ENCODE data around the gene ZNF561. TPM values are rescaled to one million over a fixed set of nuclear protein-coding genes. Genes with fewer than 3 reads are reported as not detected.
"Not testable (repeated sequence)": the region's sequence is repeated elsewhere in the genome, so short reads cannot be mapped to it uniquely, and the experiment has no call there.

Gene ZNF561
- polyA plus RNA-seq, 3 donors = 49.3 to 62.8 (median 62.5) TPM

DNA sequence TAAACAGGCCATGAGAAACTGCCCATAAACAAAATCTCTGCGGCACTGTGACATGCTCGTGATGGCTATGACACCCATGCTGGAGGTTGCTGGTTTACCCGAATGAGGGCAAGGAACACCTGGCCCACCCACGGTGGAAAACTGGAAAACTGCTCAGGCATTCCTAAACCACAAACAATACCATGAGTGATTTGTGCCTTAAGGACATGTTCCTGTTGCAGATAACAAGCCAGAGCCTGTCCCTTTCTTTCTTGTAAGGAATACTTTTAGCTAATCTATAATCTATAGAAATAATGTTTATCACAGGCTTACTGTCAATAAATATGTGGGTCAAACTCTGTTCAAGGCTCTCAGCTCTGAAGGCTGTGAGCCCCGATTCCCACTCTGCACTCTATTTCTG lies 12.1 kb downstream of the ZNF561 start:
- no peak for DNase-seq (ENCODE audit: extremely low read depth in 1 of 11, low read depth in 9 of 11, low spot score in 4 of 11)

DNA sequence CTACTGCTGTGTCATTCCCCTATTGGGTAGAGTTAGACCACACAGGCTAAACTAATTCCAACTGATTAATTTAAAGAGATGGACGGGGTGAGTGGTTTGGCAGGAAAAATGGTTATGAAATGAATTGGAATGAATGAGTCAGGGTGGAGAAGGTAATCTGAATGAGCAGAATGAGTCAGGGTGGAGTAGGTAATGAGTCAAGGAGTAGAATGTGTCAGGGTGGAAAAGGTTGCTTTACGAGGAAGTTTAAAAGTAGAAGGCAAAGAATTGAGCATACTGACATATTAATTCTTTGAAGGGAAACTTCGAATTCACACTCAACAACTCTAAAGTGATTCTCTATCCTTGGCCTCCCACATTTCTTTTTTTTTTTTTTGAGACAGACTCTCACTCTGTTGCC lies 24.0 kb downstream of the ZNF561 start:
- no peak for DNase-seq (ENCODE audit: extremely low read depth in 1 of 11, low read depth in 9 of 11, low spot score in 4 of 11)

DNA sequence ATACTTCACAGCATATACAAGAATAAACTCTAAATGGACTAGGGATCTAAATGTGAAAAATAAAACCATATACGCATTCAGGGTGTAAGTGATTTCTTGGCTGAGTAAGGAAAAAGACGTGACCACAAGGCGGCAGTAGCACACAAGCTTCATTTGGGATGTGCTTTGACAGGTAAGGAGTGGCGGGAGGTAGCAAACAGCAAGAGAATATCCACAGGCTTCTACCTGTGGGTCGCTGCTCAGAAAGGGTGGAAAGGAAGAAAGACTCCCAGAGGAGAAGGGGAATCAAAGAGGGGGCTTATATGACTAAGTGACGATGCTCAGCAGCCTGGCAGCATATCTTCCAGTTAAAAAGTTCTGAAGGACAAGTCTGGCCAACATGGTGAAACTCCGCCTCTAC lies 34.3 kb downstream of the ZNF561 start:
- DNase-seq (ENCODE audit: extremely low read depth in 1 of 11, low read depth in 9 of 11, low spot score in 4 of 11) = peak in 10 of 11 donors; percentile 34 to 52 (median 44)

DNA sequence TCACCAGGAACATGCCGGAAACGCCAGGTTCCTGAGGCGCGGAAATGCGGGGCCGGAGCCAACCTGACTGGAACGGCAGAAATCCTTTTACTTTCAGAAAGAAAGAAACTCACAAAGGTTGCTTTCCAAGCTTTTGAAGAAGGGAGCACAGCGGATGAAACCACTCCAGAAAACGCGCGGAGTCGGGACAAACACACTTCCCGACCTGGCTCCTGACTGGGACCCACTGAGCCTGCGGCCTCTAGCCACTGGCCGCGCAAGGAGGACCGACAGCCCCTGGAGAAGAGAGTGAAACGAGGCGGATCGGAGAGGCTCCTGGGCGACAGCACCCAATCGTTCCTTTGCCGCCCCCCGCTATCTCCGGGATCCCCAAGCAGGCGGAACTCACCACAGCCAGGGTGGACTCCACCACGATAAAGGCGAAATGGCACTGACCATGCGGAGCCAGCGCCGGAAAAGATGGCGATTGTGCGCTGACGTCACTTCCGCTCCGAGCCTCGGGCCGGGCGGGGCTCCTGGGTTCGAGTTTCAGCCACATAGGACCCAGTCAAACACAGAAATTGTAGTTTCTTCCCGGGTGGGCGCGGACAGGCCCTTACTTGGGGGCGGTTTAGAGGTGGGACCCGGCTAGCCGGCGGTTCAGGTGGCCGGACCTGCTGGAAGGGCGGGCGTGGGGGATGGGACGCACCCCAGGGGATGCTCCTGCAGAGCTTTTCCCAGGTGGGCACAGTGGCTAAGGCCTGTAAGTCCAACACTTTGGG lies 36.8 kb downstream of the ZNF561 start, which contains the start of gene ZNF121:
Gene ZNF121 (minus strand): TSS at position 432 of the 761 bp plus-strand sequence. CDS start 16,407 bp downstream, outside the sequence.
- DNase-seq (ENCODE audit: extremely low read depth in 1 of 11, low read depth in 9 of 11, low spot score in 4 of 11) = peak; percentile 75 to 91 (median 87)

DNA sequence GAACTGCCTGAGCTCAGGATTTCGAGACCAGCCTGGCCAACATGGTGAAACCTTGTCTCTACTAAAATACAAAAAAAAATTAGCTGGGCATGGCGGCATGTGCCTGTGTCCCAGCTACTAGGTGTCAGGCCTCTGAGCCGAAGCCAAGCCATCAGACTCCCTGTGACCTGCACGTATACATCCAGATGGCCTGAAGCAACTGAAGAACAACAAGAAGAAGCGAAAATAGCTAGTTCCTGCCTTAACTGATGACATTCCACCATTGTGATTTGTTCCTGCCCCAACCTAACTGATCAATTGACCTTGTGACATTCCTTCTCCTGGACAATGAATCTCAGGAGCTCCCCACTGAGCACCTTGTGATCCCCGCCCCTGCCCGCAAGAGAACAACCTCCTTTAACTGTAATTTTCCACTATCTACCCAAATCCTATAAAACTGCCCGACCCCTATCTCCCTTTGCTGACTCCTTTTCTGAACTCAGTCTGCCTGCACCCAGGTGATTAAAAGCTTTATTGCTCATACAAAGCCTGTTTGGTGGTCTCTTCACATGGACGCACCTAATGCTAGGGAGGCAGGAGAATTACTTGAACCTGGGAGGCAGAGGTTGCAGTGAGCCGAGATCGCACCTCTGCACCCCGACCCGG lies 38.8 kb downstream of the ZNF561 start:
- not testable (repeated sequence) for DNase-seq (ENCODE audit: extremely low read depth in 1 of 11, low read depth in 9 of 11, low spot score in 4 of 11)

DNA sequence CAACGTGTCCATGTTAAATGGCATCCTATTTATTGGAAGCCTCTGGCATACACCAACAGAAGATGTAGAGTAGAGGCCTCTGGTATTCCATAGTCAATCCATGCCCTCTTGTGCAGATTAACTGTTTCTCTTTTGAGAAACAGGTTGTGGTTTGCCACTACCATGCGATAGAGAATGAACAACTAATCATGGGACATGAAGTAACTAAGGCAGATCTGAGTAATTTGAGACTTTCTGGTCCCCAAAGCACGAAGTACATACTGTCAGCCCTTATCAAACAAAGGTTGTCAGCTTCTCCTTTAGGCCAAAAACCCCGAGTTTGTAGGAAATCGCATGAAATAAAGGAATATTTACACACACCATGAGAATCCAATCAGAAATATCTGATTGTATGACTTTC lies 40.3 kb downstream of the ZNF561 start:
- no peak for DNase-seq (ENCODE audit: extremely low read depth in 1 of 11, low read depth in 9 of 11, low spot score in 4 of 11)

DNA sequence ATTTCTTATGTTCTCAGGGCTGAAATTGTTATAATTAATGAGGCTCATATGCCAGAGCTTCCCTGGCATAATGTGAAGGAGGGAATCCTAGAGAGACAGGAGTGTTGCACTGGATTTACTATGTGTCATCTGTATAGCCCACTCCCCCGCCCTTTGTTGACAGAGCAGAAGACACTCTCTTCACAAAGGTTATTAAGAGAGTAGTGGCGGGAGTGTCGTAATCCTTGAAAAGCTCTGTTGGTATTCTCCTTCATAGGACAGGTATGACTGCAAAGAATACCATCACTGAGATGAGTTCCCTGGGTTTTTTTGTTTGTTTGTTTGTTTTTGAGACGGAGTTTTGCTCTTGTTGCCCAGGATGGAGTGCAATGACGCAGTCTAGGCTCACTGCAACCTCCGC lies 50.8 kb downstream of the ZNF561 start:
- DNase-seq (ENCODE audit: extremely low read depth in 1 of 11, low read depth in 9 of 11, low spot score in 4 of 11) = no peak

DNA sequence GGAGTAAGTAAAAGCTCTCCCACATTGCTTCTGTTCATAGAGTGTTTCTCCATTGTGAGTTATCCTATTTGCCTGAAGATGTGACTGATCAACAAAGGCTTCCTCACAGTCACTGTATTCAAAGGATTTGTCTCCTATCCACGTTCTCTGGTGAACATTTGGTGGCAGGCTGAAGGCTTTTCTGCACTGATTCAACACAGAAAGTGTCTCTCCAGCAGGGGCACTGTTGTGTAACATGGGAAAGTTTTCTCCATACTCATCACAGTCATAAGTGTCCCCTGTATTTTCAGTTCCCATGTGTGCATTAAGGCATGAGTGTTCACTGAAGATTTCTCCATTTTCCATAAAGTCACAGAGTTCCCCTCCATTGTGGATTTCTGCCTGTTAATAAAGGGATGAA lies 54.3 kb downstream of the ZNF561 start:
- no peak for DNase-seq (ENCODE audit: extremely low read depth in 1 of 11, low read depth in 9 of 11, low spot score in 4 of 11)

DNA sequence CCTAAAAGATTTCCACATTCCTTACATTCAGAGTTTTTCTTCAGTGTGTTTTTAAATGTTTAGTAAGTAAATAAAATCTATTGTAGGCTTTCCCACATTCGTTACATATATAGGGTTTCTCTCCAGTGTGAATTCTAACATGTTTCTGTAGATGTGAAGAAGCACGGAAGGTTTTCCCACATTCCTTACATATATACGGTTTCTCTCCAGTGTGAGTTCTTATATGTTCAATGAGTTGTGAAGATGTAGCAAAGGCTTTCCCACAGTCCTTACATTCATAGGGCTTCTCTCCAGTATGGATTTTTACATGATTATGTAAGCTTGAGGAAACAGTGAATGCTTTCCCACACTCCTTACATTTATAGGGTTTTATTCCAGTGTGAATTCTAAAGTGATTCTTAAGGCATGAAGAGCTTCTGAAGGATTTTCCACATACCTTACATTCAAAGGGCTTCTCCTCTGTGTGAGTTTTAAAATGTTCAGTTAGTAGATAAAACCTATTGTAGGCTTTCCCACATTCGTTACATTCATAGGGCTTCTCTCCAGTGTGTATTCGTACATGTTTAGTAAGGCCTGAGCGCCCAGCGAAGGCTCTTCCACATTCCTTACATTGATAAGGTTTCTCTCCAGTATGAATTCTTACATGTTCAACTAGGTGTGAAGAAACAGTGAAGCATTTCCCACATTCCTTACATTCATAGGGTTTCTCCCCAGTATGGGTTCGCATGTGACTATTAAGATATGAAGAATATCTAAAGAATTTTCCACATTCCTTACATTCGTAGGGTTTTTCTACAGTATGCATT lies 54.9 kb downstream of the ZNF561 start:
- no peak for DNase-seq (ENCODE audit: extremely low read depth in 1 of 11, low read depth in 9 of 11, low spot score in 4 of 11)

Other genes starting within 250 kb of the ZNF561 start
- gene ZNF266, start 185.7 kb downstream of the ZNF561 start, polyA plus RNA-seq (ENCODE audit: insufficient read length in 3 of 3) = 10 to 100 TPM; 36.3 to 67.1 (median 38.1) TPM
- gene ZNF560, start 122.6 kb downstream of the ZNF561 start, polyA plus RNA-seq (ENCODE audit: insufficient read length in 3 of 3) = under 1 TPM; 0.56 to 0.93 (median 0.67) TPM
- 10 to 100 TPM; 20.3 to 25.0 (median 24.4) TPM for gene ZNF426, start 82.6 kb downstream of the ZNF561 start, polyA plus RNA-seq (ENCODE audit: insufficient read length in 3 of 3)
- gene ZNF121, start 36.7 kb downstream of the ZNF561 start, polyA plus RNA-seq (ENCODE audit: insufficient read length in 3 of 3) = 10 to 100 TPM; 14.7 to 30.5 (median 20.6) TPM
- 10 to 100 TPM; 25.7 to 26.7 (median 26.4) TPM for gene ZNF562, start 53.9 kb upstream of the ZNF561 start, polyA plus RNA-seq (ENCODE audit: insufficient read length in 3 of 3)
- 10 to 100 TPM; 20.1 to 33.0 (median 20.5) TPM for gene ZNF846, start 147.5 kb upstream of the ZNF561 start, polyA plus RNA-seq (ENCODE audit: insufficient read length in 3 of 3)
- gene FBXL12, start 197.8 kb upstream of the ZNF561 start, polyA plus RNA-seq (ENCODE audit: insufficient read length in 3 of 3) = 10 to 100 TPM; 26.6 to 35.3 (median 29.2) TPM
- 100 to 1,000 TPM; 261 to 311 (median 295) TPM for gene UBL5, start 206.7 kb upstream of the ZNF561 start, polyA plus RNA-seq (ENCODE audit: insufficient read length in 3 of 3)
- gene PIN1, start 214.1 kb upstream of the ZNF561 start, polyA plus RNA-seq (ENCODE audit: insufficient read length in 3 of 3) = 10 to 100 TPM; 46.7 to 76.9 (median 64.0) TPM